ENCODE data around the gene MROH2A.
"Not testable (repeated sequence)": the region's sequence is repeated elsewhere in the genome, so short reads cannot be mapped to it uniquely, and the experiment has no call there.

The MROH2A gene, protein sequence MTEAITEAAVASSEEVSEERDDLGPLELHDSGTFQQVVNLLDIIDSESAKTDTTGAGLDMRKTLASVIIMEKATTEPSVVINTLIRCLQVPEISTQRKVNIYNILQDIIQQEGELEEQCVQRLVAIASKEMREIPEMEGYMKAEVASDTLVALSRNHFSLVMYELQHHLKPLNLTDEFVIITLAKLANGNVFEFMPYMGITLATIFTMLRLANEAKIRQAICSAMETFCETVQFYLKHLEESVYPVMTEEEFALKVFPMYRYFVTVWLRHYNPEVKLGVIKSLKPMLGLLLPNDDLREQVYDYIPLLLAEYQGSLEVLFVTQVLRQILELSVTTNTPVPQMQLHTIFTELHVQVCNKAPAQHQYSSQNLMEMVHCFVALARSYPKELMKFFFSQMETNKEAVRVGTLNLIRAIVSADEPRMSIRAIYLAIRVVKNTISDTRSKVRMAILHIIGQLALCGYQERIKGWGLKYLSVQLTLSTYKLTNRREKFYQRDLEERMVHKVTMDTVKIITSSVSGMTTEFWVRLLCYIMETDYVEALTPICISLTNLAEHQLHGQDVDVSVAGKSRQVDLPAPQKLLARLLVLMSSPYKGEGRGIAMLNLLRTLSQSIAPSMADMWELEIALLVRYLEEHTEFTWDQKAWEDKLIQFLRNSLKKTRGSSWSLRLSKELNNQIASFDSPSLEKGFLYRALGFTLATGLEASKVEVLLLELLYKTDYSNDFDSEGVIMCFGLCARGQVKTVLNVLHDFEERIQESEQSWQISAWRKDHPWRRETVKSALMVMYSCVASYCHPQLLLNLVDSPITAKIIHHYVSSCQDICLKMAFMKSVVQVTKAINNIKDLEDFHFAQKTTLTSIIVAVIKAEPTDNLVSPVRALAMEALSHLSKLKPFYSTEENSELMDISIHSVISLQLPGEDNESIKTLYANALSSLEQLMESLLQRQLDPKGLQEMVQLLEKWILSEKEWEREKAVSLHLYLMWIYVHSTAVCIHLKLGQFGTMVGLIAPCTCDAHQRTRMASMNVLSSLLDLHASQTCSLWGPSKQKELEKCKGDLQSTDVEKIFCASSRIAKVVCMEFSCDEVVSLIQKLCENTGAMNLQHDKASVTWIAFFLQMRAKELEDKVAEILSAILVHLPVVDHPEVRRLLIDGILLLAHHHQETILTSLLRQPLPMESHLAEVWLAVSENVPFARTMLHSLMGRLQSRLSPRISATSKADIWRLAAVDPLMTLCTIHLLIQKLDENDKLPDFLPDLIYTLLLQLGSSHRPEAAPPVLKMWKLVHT (N-terminal part only)

DNA sequence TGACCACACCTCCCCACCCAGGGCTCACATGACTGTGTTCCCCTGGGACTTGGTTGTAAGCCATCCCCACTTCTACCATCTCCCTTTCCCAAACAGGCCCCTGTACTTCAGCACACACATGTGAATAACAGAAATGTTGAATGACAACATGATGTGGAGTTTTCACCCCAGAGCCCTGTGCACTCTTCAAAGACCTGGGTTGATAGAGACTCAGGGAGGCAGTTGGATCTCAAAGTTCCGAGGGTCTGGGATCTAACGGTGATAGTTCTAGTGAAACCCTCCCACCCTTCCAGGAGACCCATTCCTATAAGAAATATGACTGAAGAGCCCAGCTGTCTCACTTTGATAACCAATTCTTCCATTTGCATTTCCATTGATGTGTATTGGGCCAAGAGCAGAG is at the start of gene MROH2A:
Gene MROH2A (plus strand): TSS at position 301 of the 400 bp plus-strand sequence. CDS start 1,029 bp downstream, outside the sequence.
- Histone ChIP-seq H3K4me2 (ENCODE audit: low read length) (no peak within 1 kb of the TSS), H3F3A (ENCODE audit: control insufficient read depth, insufficient read depth) (no peaks in the 10 kb centered on the region), H4K20me1 (ENCODE audit: control insufficient read depth, insufficient read depth, low read depth, low read length) (no peaks in the 10 kb centered on the region), H3K79me2 (ENCODE audit: control insufficient read depth, low read length) (no peaks in the 10 kb centered on the region), H3K4me3 (ENCODE audit: low read length) (no peak within 1 kb of the TSS), H3K27me3 (ENCODE audit: control insufficient read depth, low read length) (0 out of 2 replicates have a peak, but pooled peaks cover 2% of the 10 kb centered on the region), H3K9me3 (ENCODE audit: control insufficient read depth, insufficient read depth, low read length) (peaks cover 2% of the 10 kb centered on the region; the same call in 1 of the 2 replicates), H3K36me3 (ENCODE audit: control insufficient read depth, low read length) (no peaks in the 10 kb centered on the region), H3K27ac (ENCODE audit: low read depth, low read length) (no peak within 1 kb of the TSS), H3K9me2 (replicated peaks; ENCODE audit: control insufficient read depth, low read length) (no peaks in the 10 kb centered on the region), H3K4me1 (ENCODE audit: control insufficient read depth, low read length) (no peaks in the 10 kb centered on the region)
- TF ChIP-seq EZH2phosphoT487 (IDR thresholded peaks at IDR 0.05; ENCODE audit: borderline replicate concordance, low read length) = no peak
- TF ChIP-seq, protein P1, sequence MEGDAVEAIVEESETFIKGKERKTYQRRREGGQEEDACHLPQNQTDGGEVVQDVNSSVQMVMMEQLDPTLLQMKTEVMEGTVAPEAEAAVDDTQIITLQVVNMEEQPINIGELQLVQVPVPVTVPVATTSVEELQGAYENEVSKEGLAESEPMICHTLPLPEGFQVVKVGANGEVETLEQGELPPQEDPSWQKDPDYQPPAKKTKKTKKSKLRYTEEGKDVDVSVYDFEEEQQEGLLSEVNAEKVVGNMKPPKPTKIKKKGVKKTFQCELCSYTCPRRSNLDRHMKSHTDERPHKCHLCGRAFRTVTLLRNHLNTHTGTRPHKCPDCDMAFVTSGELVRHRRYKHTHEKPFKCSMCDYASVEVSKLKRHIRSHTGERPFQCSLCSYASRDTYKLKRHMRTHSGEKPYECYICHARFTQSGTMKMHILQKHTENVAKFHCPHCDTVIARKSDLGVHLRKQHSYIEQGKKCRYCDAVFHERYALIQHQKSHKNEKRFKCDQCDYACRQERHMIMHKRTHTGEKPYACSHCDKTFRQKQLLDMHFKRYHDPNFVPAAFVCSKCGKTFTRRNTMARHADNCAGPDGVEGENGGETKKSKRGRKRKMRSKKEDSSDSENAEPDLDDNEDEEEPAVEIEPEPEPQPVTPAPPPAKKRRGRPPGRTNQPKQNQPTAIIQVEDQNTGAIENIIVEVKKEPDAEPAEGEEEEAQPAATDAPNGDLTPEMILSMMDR (IDR thresholded peaks at IDR 0.05; ENCODE audit: low read depth, low read length, poor library complexity, severe bottlenecking) = no peak

DNA sequence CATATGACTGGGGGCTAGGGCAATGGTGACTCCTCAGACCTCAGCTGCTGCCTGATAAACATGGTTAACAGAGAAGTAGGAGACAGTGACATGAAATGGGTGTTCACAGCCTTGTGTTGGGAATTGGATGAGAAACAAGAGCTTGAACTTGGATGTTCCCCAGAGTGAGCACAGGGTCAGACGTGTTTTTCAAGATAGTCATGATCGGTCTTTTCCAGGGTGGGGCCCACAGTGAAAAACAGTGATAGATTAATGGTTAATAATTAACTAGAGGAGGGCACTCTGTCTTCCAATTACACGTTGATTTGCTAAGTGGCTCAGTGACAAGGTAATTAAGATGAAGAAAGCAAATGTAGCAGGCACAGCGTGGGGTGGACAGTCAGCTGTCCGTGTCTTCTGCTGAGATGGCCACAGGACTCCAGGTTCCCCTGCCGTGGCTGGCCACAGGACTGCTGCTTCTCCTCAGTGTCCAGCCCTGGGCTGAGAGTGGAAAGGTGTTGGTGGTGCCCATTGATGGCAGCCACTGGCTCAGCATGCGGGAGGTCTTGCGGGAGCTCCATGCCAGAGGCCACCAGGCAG is 49.3 kb upstream of the MROH2A start, which contains the start of gene UGT1A3:
Gene UGT1A3 (plus strand): TSS at position 320 of the 579 bp plus-strand sequence. CDS start 85 bp downstream, at position 405.
- Histone ChIP-seq H3K9me3 (ENCODE audit: control insufficient read depth, insufficient read depth, low read length) (no peaks in the 10 kb centered on the region), H3K27me3 (ENCODE audit: control insufficient read depth, low read length) (no peaks in the 10 kb centered on the region), H3F3A (ENCODE audit: control insufficient read depth, insufficient read depth) (no peaks in the 10 kb centered on the region), H4K20me1 (ENCODE audit: control insufficient read depth, insufficient read depth, low read depth, low read length) (no peaks in the 10 kb centered on the region), H3K27ac (ENCODE audit: low read depth, low read length) (no peak within 1 kb of the TSS), H3K9me2 (replicated peaks; ENCODE audit: control insufficient read depth, low read length) (no peaks in the 10 kb centered on the region), H3K79me2 (ENCODE audit: control insufficient read depth, low read length) (no peaks in the 10 kb centered on the region), H3K4me3 (ENCODE audit: low read length) (no peak within 1 kb of the TSS), H3K36me3 (ENCODE audit: control insufficient read depth, low read length) (no peaks in the 10 kb centered on the region), H3K4me2 (ENCODE audit: low read length) (no peak within 1 kb of the TSS), H3K4me1 (ENCODE audit: control insufficient read depth, low read length) (no peaks in the 10 kb centered on the region)
- TF ChIP-seq EZH2phosphoT487 (IDR thresholded peaks at IDR 0.05; ENCODE audit: borderline replicate concordance, low read length) = no peak
- TF ChIP-seq, protein P1 (IDR thresholded peaks at IDR 0.05; ENCODE audit: low read depth, low read length, poor library complexity, severe bottlenecking) = no peak

DNA sequence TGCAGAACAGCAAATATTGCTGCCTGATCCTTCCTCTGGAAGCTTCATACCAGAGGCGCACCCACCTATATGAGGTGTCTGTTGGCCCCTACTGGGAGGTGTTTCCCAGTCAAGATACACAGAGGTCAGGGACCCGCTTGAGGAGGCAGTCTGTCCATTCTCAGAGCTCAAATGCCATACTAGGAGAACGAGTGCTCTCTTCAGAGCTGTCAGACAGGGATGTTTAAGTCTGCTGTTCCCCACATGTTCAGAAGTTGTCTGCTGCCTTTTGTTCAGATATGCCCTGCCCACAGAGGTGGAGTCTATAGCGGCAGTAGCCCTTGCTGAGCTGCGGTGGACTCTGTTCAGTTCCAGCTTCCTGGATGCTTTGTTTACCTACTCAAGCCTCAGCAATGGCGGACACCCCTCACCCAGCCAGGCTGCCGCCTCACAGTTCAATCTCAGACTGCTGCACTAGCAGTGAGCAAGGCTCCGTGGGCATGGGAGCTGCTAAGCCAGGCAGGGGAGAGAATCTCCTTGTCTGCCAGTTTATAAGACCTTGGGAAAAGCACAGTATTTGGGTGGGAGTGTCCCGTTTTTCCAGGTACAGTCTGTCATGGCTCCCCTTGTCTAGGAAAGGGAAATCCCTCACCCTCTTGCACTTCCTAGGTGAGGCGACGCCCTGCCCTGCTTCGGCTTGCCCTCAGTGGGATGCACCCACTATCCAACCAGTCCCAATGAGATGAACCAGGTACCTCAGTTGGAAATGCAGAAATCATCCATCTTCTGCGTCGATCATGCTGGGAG is 41.1 kb upstream of the MROH2A start:
- not testable (repeated sequence) for H3K27ac ChIP-seq (ENCODE audit: low read depth, low read length); H3K27me3 ChIP-seq (ENCODE audit: control insufficient read depth, low read length); H3K79me2 ChIP-seq (ENCODE audit: control insufficient read depth, low read length); H3K9me3 ChIP-seq (ENCODE audit: control insufficient read depth, insufficient read depth, low read length); H3K9me2 ChIP-seq (replicated peaks; ENCODE audit: control insufficient read depth, low read length); H3F3A ChIP-seq (ENCODE audit: control insufficient read depth, insufficient read depth); H3K4me1 ChIP-seq (ENCODE audit: control insufficient read depth, low read length); H4K20me1 ChIP-seq (ENCODE audit: control insufficient read depth, insufficient read depth, low read depth, low read length); H3K4me2 ChIP-seq (ENCODE audit: low read length); H3K4me3 ChIP-seq (ENCODE audit: low read length); H3K36me3 ChIP-seq (ENCODE audit: control insufficient read depth, low read length)

All from DOHH2 (cell line).